Measurements from ENCODE around the gene PRPF40B. TPM values are rescaled to one million over a fixed set of nuclear protein-coding genes. Genes with fewer than 3 reads are reported as not detected.

PRPF40B gene
- total RNA-seq, 2 donors from 2014 or later, result 6.3 to 9.3 TPM

DNA sequence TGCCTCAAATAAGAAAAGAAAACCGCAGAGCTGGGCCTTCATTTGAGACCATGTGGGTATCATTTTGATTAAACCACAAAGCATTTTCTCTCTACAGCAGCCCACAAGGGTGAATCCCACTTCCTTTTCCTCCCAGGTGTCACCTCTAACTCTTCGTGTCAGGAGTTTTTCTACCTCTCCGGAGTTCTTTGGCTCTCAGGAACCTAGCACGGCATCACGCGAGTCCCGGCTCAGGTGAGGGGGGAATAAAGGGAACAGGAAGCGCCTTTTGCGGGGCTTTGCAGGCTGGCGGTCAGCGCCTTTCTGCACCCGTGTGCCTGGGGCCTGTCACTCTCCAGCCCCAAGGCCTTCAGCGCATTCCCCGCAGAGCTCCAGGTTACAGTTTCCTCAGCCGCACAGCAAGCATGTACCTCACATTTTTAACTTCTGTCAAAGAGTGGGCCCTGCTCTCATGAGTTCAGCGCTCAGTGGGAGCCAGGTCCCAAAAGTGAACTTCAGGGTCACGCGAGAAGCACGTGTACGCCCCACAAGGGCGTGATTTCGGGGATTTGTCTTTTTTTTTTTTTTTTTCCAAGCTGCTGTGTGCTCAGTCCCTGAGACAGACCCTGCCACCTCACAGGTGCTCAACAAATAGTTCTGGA lies 740 bp upstream of the PRPF40B start:
- intact Hi-C loops (cut with DNase I), result no loop called here
- Histone ChIP-seq H3K4me1 (peaks cover 26% of the 10 kb centered on the region), H3K36me3 (replicated peaks in 1 of 2; ENCODE audit: insufficient read depth in 1 of 2, low read depth in 2 of 2) (no peaks in the 10 kb centered on the region), H3K9me3 (no peaks in the 10 kb centered on the region), H3K27ac (peak overlapping the region; percentile 37 to 93 (median 82)), H3K27me3 (no peaks in the 10 kb centered on the region), H3K4me3 (no peak overlapping the region)
- ATAC-seq (peak; percentile 49), DNase-seq (peak in 3 of 4 donors; percentile 48 to 57 (median 55))
- no peak for TF ChIP-seq POLR2A (IDR thresholded peaks at IDR 0.05)
- TF ChIP-seq, protein P1, sequence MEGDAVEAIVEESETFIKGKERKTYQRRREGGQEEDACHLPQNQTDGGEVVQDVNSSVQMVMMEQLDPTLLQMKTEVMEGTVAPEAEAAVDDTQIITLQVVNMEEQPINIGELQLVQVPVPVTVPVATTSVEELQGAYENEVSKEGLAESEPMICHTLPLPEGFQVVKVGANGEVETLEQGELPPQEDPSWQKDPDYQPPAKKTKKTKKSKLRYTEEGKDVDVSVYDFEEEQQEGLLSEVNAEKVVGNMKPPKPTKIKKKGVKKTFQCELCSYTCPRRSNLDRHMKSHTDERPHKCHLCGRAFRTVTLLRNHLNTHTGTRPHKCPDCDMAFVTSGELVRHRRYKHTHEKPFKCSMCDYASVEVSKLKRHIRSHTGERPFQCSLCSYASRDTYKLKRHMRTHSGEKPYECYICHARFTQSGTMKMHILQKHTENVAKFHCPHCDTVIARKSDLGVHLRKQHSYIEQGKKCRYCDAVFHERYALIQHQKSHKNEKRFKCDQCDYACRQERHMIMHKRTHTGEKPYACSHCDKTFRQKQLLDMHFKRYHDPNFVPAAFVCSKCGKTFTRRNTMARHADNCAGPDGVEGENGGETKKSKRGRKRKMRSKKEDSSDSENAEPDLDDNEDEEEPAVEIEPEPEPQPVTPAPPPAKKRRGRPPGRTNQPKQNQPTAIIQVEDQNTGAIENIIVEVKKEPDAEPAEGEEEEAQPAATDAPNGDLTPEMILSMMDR (IDR thresholded peaks at IDR 0.05), result no peak
- 1% methylated on average over 18 to 22 of the region's 22 CpGs for WGBS, 2 donors

DNA sequence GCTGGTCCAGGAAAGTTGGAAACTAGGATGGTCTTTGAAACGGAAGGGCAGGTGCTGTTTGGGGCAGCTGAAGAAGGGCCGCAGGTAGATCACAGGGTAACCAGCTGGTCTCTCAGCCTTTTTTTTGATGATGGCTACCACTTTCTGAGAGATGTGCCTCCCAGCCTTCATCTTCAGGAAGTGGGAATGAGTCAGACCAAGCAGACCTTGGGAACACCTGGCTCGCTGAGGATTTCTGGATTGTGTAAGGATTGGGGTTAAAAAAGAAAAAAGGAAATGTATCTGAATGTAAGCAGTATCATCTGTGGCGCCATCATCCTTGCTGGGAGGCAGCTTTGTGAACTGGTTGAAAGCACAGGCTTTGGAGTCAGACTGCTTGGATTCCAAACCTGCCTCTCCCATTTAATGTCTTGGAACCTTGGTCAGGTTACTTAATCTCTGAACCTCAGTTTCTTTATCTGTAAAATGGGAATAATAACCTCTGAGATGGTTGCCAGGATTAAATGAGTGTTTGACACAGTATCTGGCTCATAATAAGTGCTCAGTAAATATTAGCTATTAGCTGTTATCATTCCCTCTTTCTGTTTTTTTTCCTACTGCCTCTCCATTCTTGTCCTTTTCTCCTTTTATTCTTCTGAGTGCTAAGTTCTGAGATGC lies 1.7 kb downstream of the PRPF40B start:
- Histone ChIP-seq H3K36me3 (replicated peaks in 1 of 2; ENCODE audit: insufficient read depth in 1 of 2, low read depth in 2 of 2) (no peaks in the 10 kb centered on the region), H3K27ac (peak overlapping the region in 2 of 4 donors; percentile 9 to 93)

DNA sequence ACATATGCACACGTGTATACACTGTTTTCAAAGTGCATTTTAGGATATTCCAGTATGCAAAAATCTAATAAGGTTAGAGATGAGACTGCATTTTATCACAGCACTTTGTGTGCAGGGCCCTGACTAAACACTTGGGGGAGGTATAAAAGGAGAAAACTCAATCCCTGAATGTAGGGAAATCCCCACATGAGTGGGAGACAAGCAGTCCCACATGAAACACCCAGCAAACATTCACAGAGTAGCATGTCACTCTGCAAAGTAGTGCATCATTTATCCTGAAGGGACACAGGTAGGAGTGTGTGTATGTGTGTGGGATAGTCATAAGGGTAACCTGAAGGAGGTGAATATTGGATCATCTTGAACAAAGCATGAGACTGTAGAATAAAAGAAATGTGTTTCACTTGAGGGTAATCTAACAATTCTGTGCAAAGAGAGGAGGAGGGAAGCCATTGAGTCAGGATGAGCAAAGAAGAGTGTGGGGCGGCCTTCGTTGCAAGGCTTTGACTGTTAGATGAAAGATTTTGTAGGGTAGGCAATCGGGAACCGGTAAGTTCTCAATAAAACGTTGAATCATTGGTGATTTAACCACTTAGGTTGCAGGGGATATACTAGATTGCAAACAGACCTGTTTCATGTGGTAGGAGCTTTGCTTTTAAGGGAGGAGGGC lies 2.9 kb downstream of the PRPF40B start:
- TF ChIP-seq POLR2A (IDR thresholded peaks at IDR 0.05), result no peak
- TF ChIP-seq, protein P1 (IDR thresholded peaks at IDR 0.05), result no peak
- Histone ChIP-seq H3K4me1 (peaks cover 26% of the 10 kb centered on the region), H3K36me3 (replicated peaks in 1 of 2; ENCODE audit: insufficient read depth in 1 of 2, low read depth in 2 of 2) (no peaks in the 10 kb centered on the region), H3K9me3 (no peaks in the 10 kb centered on the region), H3K27ac (no peak overlapping the region), H3K4me3 (no peak overlapping the region), H3K27me3 (no peaks in the 10 kb centered on the region)
- 75 to 76% methylated on average over 6 of the region's 6 CpGs for WGBS, 2 donors
- intact Hi-C loops (cut with DNase I), result no loop called here
- DNase-seq (no peak), ATAC-seq (no peak)

More for the DNA sequence above, 1.7 kb downstream of the PRPF40B start:
- DNase-seq (peak in 2 of 4 donors; percentile 25 to 26), ATAC-seq (no peak)
- Histone ChIP-seq H3K27me3 (no peaks in the 10 kb centered on the region), H3K9me3 (no peaks in the 10 kb centered on the region), H3K4me1 (peaks cover 26% of the 10 kb centered on the region), H3K4me3 (no peak overlapping the region)
- intact Hi-C loops (cut with DNase I), result no loop called here
- WGBS, 2 donors, result 45 to 47% methylated on average over 4 of the region's 4 CpGs
- TF ChIP-seq, protein P1 (IDR thresholded peaks at IDR 0.05), result no peak
- TF ChIP-seq POLR2A (IDR thresholded peaks at IDR 0.05), result no peak

DNA sequence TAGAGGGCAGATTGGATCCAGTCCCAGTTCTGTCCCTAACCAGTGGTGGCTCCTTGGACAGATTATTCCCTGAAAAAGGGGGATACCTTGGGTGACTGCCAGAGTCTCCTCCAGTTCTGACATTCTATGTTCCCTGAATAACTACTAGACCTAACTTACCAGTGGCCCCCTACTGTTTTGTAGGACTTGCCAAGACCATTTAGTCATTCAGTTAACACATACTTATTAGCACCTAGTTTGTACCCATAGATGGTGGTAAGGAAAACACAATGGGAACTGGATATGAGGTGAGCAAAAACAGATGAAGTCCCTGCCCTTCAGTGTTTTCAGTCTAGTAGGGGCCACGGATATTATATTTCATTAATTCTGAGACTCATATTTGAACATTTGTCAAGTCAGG lies 3.5 kb downstream of the PRPF40B start:
- ATAC-seq, result no peak
- WGBS, 2 donors, result 86 to 100% methylated on average over 1 of the region's 1 CpG

More for the DNA sequence above, 3.5 kb downstream of the PRPF40B start:
- no peaks in the 10 kb centered on the region for H3K27me3 ChIP-seq
- intact Hi-C loops (cut with DNase I), result no loop called here
- TF ChIP-seq, protein P1 (IDR thresholded peaks at IDR 0.05), result no peak
- no peak for TF ChIP-seq POLR2A (IDR thresholded peaks at IDR 0.05)
- H3K27ac ChIP-seq, result no peak overlapping the region
- no peaks in the 10 kb centered on the region for H3K36me3 ChIP-seq (replicated peaks in 1 of 2; ENCODE audit: insufficient read depth in 1 of 2, low read depth in 2 of 2)
- peaks cover 22% of the 10 kb centered on the region for H3K4me1 ChIP-seq
- no peak overlapping the region for H3K4me3 ChIP-seq
- H3K9me3 ChIP-seq, result no peaks in the 10 kb centered on the region
- no peak for DNase-seq

Data from body of pancreas (tissue), 4 donors.